Nucleus accumbens (tissue), 56 donors: ENCODE results near the gene LDLRAD3.
"Not testable (repeated sequence)": the region's sequence is repeated elsewhere in the genome, so short reads cannot be mapped to it uniquely, and the experiment has no call there.

Source experiments
- DNase-seq, 56 donors: peaks; one replicate each; lab custom pipeline; 2025; lab: John Stamatoyannopoulos, UW

Gene LDLRAD3

GRCh38 chr11:36189735-36190134 lies 245.9 kb downstream of the LDLRAD3 start:
- not testable (repeated sequence) for DNase-seq

- no peak for DNase-seq
Observed at GRCh38 chr11:36191941-36192340, 248.1 kb downstream of the LDLRAD3 start.

- no peak for DNase-seq
Observed at GRCh38 chr11:36192425-36193289, 248.8 kb downstream of the LDLRAD3 start.

- no peak for DNase-seq
Observed at GRCh38 chr11:36193290-36193619, 249.4 kb downstream of the LDLRAD3 start.

- no peak for DNase-seq
Observed at GRCh38 chr11:36193721-36194120, 249.9 kb downstream of the LDLRAD3 start.

DNA sequence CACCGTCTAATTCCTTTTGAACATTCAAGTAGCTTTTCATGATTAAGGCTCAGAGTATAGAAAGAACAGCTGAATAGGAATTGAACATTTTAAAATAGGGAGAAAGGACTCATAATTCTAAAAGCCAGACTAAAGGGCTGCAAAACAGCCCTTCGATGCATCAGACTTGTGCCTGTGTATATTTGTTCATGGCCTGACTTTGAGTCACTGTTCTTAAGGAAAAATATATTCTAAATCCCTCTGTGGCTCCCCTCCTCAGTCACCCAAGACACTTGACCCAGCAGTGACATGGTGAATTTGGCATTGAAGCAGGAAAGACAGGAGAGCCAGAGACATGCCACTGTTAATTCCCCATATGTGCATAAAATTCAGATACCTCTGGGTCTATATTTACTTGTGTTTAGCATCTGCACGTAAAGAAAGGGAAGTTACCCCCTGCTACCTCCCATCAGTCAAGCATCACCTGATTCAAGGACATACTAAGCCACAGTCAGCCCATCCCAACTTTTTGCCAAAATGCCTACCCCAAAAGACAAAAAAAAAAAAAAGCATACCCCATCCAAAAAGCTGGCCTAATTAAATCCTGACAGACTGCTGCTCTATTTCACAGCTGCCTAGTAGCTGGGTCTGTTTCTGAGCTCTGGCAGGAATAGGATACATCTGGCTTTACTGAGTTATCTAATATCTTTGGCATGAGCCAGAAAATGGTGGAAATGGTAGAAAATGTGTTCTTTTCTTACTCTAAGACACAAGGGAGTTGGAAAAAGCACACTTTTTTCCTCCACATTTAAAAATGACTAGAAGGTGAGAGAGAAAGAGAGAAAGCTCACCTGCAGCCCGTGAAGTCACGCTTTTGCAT lies 251.9 kb downstream of the LDLRAD3 start:
- no peak for DNase-seq

- no peak for DNase-seq
Observed at GRCh38 chr11:36196411-36196998, 252.6 kb downstream of the LDLRAD3 start.

- DNase-seq = no peak
Observed at GRCh38 chr11:36201411-36201810, 257.5 kb downstream of the LDLRAD3 start.

GRCh38 chr11:36205536-36205935 lies 261.7 kb downstream of the LDLRAD3 start:
- DNase-seq = no peak

DNA sequence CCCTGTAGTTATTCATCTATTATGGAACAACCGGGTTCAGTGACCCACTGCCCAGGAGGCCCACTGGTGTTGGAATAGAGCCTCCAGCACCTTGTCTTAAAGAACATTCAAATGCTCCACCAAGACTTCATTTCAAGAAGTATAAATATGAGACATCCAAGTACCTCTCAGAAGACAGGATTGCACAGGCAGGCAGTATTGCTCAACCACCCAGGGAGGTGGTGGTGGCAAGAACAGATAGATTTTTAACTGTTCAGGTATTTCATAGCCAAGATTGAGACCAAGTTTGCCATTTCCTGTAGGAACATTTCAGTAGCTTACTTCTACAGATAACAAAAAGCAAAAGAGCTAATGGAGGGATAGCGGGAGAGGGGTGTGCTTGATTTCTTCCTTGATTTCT lies 266.7 kb downstream of the LDLRAD3 start:
- DNase-seq = no peak

GRCh38 chr11:36211761-36212430 lies 268.0 kb downstream of the LDLRAD3 start:
- DNase-seq = peak in 6 of 56 donors; percentile 3 to 21 (median 6)

GRCh38 chr11:36212564-36213392 lies 268.9 kb downstream of the LDLRAD3 start:
- DNase-seq = peak in 44 of 56 donors; percentile 14 to 79 (median 42)

GRCh38 chr11:36213393-36213840 lies 269.6 kb downstream of the LDLRAD3 start:
- peak in 3 of 56 donors; percentile 14 to 72 (median 47) for DNase-seq

DNA sequence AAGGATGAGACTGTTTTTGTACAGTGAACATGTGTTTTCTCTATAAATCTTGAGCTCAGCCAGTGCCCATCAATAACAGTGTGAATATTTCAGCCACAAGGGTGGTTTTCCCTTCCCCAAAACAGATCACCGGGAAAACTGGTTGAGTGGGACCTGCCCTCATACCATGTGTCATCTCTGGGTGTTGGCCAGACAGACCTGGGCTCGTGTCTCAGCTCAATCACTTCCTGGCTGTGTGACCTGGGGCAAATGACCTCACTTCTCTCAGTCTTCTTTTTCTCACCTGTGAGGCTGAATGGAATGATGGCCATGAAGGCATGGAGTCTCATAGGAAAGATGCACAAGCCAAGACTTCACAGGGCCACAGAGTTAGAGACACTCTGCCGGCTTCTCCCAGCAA lies 270.6 kb downstream of the LDLRAD3 start:
- DNase-seq = no peak

- peak in 24 of 56 donors; percentile 2 to 46 (median 22) for DNase-seq
Observed at GRCh38 chr11:36214976-36215692, 271.3 kb downstream of the LDLRAD3 start.

DNA sequence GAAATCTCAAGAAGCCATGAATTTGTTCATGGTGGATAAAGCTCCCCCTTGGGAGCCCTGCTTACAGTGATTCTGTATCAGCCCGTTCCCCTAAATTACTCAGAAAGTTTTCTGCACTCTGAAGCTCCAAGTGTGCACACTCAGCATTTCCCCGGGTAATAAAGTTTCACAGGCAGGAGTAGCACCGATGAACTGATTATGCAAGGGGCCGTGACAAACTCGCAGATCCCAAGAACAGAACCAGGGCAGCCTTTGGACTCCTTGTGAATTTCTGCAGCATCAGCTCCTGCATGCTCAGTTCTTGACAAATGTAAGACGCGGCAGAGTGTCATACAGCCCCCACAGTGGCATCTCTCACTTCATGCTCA lies 271.8 kb downstream of the LDLRAD3 start:
- no peak for DNase-seq

- no peak for DNase-seq
Observed at GRCh38 chr11:36216061-36216615, 272.3 kb downstream of the LDLRAD3 start.

DNA sequence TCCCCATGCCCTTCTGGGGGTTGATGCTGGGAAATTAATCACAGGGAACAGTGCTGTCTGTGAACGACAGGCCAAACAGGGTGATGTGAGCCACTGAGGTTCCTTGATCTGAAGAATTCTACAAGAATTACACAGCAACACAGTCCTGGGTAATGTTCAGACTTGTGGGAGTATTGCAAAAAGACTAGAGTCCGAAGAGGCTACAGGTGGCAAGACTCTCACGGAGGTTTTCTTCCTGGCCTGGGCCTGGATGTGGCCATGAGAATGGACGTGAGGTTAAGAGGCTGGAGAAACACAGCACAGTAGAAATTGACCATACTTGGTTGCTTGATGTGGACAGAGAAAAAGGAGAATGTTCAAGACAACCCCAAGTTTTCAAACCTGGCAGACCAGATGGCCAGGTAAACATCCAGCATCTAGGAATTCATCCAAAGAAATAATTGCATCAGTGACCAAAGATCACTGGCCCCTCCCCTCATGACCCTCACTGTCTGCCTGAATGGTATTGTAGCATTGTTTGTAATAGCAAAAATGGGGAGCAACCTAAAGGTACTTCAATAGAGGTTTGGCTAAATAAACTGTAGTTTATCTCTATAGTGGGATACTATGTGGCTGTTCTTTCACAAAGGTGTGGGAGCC lies 274.5 kb downstream of the LDLRAD3 start:
- no peak for DNase-seq
